Measurements from ENCODE around the gene ARHGAP22. TPM values are rescaled to one million over a fixed set of nuclear protein-coding genes. Genes with fewer than 3 reads are reported as not detected.
A peak's percentile ranks its signal among the peaks of the same experiment; 100 is the strongest.

ARHGAP22 gene
- total RNA-seq, 4 donors from 2014 or later, result 0.59 to 2.1 (median 1.2) TPM

DNA sequence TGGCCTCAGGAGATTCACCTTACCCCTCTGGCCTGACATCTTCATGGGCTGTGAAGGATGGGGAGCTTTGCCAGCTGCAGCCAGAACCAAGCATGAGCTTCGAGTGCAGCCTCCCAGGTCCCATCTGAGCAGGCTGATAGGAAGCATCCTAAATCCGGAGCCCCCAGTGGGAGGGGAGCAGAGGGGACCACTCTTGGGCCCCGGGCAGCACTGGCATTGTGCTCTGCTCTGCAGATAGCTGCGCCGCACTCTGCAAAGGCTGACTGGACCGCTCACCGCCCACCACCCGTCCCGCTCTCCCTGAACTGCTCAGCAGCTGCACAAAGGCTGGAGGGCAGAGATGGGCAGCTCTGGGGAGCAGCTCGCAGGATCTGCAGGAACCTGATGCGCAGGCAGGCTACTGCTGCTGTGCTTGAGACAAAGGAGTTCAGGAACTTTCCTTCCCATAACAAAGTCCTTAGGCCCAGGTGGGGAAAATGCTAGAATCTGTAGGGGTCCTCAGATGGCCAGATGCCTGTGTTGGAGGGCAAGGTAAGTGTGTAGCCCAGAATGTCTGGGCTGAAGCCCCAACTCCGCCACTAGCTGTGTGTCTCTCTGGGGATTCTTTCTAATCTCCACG, 51.8 kb downstream of the ARHGAP22 start:
- H3K36me3 ChIP-seq, result no peaks in the 10 kb centered on the region
- TF ChIP-seq, protein P1, sequence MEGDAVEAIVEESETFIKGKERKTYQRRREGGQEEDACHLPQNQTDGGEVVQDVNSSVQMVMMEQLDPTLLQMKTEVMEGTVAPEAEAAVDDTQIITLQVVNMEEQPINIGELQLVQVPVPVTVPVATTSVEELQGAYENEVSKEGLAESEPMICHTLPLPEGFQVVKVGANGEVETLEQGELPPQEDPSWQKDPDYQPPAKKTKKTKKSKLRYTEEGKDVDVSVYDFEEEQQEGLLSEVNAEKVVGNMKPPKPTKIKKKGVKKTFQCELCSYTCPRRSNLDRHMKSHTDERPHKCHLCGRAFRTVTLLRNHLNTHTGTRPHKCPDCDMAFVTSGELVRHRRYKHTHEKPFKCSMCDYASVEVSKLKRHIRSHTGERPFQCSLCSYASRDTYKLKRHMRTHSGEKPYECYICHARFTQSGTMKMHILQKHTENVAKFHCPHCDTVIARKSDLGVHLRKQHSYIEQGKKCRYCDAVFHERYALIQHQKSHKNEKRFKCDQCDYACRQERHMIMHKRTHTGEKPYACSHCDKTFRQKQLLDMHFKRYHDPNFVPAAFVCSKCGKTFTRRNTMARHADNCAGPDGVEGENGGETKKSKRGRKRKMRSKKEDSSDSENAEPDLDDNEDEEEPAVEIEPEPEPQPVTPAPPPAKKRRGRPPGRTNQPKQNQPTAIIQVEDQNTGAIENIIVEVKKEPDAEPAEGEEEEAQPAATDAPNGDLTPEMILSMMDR (IDR thresholded peaks at IDR 0.05), result no peak
- peaks cover 0 to 19% (median 0%) of the 10 kb centered on the region in 3 donors for H3K4me1 ChIP-seq
- H3K27ac ChIP-seq, result no peak overlapping the region
- WGBS, 2 donors, result 91 to 97% methylated on average over 3 to 10 of the region's 13 CpGs
- intact Hi-C loops (cut with DNase I), result loop anchor here (5.0 kb wide), 1 partner anchor 99 kb away; no protein-coding TSS in a partner anchor
- H3K9me3 ChIP-seq, result no peaks in the 10 kb centered on the region
- no peaks in the 10 kb centered on the region for H3K27me3 ChIP-seq
- DNase-seq, result no peak
- no peak overlapping the region for H3K4me3 ChIP-seq

DNA sequence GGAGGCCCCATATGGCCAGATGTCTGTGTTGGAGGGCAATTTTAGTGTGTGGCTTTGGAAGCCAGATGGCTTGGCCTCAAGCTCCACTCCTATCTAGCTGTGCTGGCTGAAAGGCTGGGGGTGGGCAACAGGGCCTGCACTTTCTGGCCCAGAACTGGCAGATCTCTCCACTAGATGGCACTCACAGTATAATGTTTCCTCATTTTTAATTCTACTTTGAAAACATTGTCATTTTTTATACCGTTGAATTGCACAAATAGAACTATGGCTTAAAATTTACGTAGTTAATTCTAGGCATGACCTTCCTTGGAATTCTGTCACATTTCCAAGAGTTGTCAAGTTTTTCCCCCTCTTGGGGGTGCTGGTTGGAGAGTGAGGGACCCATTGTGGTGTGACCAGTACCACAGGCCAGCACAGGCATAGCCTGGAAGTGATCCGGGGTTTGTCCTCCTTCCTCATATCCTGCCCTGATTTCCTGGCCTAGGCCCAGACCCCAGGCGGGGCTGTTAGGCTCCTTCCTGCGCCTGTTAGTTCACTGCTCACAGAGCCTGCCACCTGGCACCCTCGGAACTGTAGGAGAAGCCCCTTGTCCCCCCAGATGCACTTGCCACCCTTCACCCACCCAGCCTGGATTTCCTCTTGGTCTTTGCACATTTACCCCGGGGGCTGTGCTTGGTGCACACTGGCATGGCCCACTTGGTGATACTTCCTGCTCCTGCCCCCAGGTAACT, 52.8 kb downstream of the ARHGAP22 start:
- no peaks in the 10 kb centered on the region for H3K36me3 ChIP-seq
- H3K27me3 ChIP-seq, result no peaks in the 10 kb centered on the region
- no peak overlapping the region for H3K4me3 ChIP-seq
- TF ChIP-seq POLR2A (IDR thresholded peaks at IDR 0.05), result no peak
- TF ChIP-seq, protein P1 (IDR thresholded peaks at IDR 0.05), result peak; percentile 47 to 71 (median 59)
- DNase-seq, result no peak
- H3K27ac ChIP-seq, result no peak overlapping the region
- H3K4me1 ChIP-seq, result peaks cover 0 to 19% (median 0%) of the 10 kb centered on the region in 3 donors
- WGBS, 2 donors, result 25% methylated on average over 5 to 7 of the region's 7 CpGs
- H3K9me3 ChIP-seq, result no peaks in the 10 kb centered on the region
- intact Hi-C loops (cut with DNase I), result loop anchor here (5.0 kb wide), 1 partner anchor 100 kb away; no protein-coding TSS in a partner anchor

DNA sequence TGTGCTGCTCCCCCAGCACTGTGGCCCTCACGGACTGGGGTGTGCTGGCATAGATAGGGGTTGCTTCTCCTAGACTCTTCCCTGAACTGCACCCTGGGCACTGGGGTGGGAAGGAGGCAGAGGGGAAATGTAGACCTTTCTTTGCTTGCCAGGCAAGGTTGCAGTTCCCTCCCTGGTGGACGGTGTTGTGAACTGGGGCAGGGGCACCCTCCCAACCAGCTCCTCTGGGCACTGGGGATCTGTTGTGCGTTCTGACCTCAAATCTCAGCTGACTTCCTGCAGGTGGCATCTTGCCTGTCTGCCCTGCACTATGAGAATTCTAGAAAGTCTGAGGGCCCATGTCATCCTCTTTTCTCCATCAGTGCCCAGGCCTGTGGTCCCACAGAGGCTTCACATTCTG, 53.9 kb downstream of the ARHGAP22 start:
- no peak for DNase-seq
- Histone ChIP-seq H3K27me3 (no peaks in the 10 kb centered on the region), H3K27ac (no peak overlapping the region), H3K36me3 (no peaks in the 10 kb centered on the region), H3K4me1 (peaks cover 0 to 19% (median 0%) of the 10 kb centered on the region in 3 donors), H3K4me3 (no peak overlapping the region), H3K9me3 (no peaks in the 10 kb centered on the region)
- 81% methylated on average over 3 of the region's 3 CpGs; no CpG with 5 or more reads in 1 of the 2 donors for WGBS, 2 donors
- TF ChIP-seq, protein P1 (IDR thresholded peaks at IDR 0.05), result no peak
- TF ChIP-seq POLR2A (IDR thresholded peaks at IDR 0.05), result no peak
- intact Hi-C loops (cut with DNase I), result loop anchor here (5.0 kb wide), 1 partner anchor 101 kb away; no protein-coding TSS in a partner anchor

GRCh38 chr10:48550071-48550691, 54.7 kb downstream of the ARHGAP22 start:
- Histone ChIP-seq H3K36me3 (no peaks in the 10 kb centered on the region), H3K4me1 (peaks cover 0 to 19% (median 0%) of the 10 kb centered on the region in 3 donors), H3K27ac (no peak overlapping the region), H3K9me3 (no peaks in the 10 kb centered on the region), H3K4me3 (no peak overlapping the region), H3K27me3 (no peaks in the 10 kb centered on the region)
- 84 to 91% methylated on average over 6 of the region's 6 CpGs for WGBS, 2 donors
- no peak for DNase-seq
- intact Hi-C loops (cut with DNase I), result loop anchor here (5.0 kb wide), 1 partner anchor 102 kb away; no protein-coding TSS in a partner anchor
- TF ChIP-seq, protein P1 (IDR thresholded peaks at IDR 0.05), result no peak
- no peak for TF ChIP-seq POLR2A (IDR thresholded peaks at IDR 0.05)

GRCh38 chr10:48549236-48549635, 55.6 kb downstream of the ARHGAP22 start:
- Histone ChIP-seq H3K36me3 (no peaks in the 10 kb centered on the region), H3K27me3 (no peaks in the 10 kb centered on the region), H3K9me3 (no peaks in the 10 kb centered on the region), H3K4me3 (no peak overlapping the region), H3K27ac (no peak overlapping the region), H3K4me1 (peaks cover 0 to 11% (median 0%) of the 10 kb centered on the region in 3 donors)
- WGBS, 2 donors, result 86% methylated on average over 2 of the region's 3 CpGs; no CpG with 5 or more reads in 1 of the 2 donors
- TF ChIP-seq, protein P1 (IDR thresholded peaks at IDR 0.05), result no peak
- TF ChIP-seq POLR2A (IDR thresholded peaks at IDR 0.05), result no peak
- DNase-seq, result no peak
- intact Hi-C loops (cut with DNase I), result no loop called here
